RWPE1 (cell line): ENCODE measurements around the gene TBRG4.
"Not testable (repeated sequence)": the region's sequence is repeated elsewhere in the genome, so short reads cannot be mapped to it uniquely, and the experiment has no call there.

Source experiments
- CTCF ChIA-PET: fragments of 350-600 bp; sonication (Branson Sonifier 250); formaldehyde crosslinking; extraction: SDS; loops from one replicate; lab custom pipeline; 2021; lab: Yijun Ruan, JAX
- POLR2A ChIA-PET: fragments of 400-600 bp; formaldehyde crosslinking; extraction: SDS; loops from one replicate; lab custom pipeline; 2020; ENCODE audit warnings: antibody characterized with exemption; ENCODE audit not compliant: low non-redundant PET; lab: Yijun Ruan, JAX
- DNase-seq: peaks from one replicate; pipeline ENCODE4 v3.0.0; 2012; ENCODE audit warnings: low spot score
- H3K27ac ChIP-seq: fragments of 450-650 bp; 2 replicates; pipeline ENCODE4 v1.5.1; 2017
- CTCF ChIP-seq: fragments of 450-650 bp; conservative IDR thresholded peaks from 2 replicates; pipeline ENCODE4 v1.5.1; 2017; ENCODE audit warnings: low read depth, mild to moderate bottlenecking

The TBRG4 gene

GRCh38 chr7:45118889-45119331 is 7.4 kb upstream of the TBRG4 start:
- CTCF ChIA-PET = interaction anchor here (0.6 kb wide), 1 partner anchor 32 kb away, joined by 3 read pairs; no protein-coding TSS in a partner anchor
- POLR2A ChIA-PET = no interaction called here
- DNase-seq = no peak
- H3K27ac ChIP-seq = no peak overlapping the region
- no peak for TF ChIP-seq CTCF

- no peak for TF ChIP-seq CTCF
- DNase-seq = no peak
- no peak overlapping the region for H3K27ac ChIP-seq
- ChIA-PET CTCF (interaction anchor here (0.6 kb wide), 1 partner anchor 33 kb away, joined by 3 read pairs; no protein-coding TSS in a partner anchor), POLR2A (no interaction called here)
Observed at GRCh38 chr7:45118292-45118691, 6.8 kb upstream of the TBRG4 start.

GRCh38 chr7:45117582-45117981 is 6.1 kb upstream of the TBRG4 start:
- H3K27ac ChIP-seq = no peak overlapping the region
- DNase-seq = no peak
- CTCF ChIA-PET = no interaction called here
- POLR2A ChIA-PET = no interaction called here
- TF ChIP-seq CTCF = no peak

GRCh38 chr7:45116048-45116447 is 4.6 kb upstream of the TBRG4 start:
- H3K27ac ChIP-seq = no peak overlapping the region
- no peak for DNase-seq
- CTCF ChIA-PET = no interaction called here
- POLR2A ChIA-PET = no interaction called here
- TF ChIP-seq CTCF = no peak

GRCh38 chr7:45114926-45115325 is 3.4 kb upstream of the TBRG4 start:
- H3K27ac ChIP-seq = no peak overlapping the region
- POLR2A ChIA-PET = no interaction called here
- no peak for DNase-seq
- no peak for TF ChIP-seq CTCF
- CTCF ChIA-PET = no interaction called here

GRCh38 chr7:45114257-45114656 is 2.8 kb upstream of the TBRG4 start:
- CTCF ChIA-PET, POLR2A ChIA-PET, H3K27ac ChIP-seq, DNase-seq: not testable (repeated sequence)

- no peak for TF ChIP-seq CTCF
- POLR2A ChIA-PET = no interaction called here
- DNase-seq = no peak
- H3K27ac ChIP-seq = peak overlapping the region; percentile 93; the same call in 1 of the 2 replicates
- CTCF ChIA-PET = no interaction called here
Observed at GRCh38 chr7:45112648-45113047, 1.2 kb upstream of the TBRG4 start.
